PFSK-1 (cell line): ENCODE results near the gene STIM2.

Source experiments
- FOXP2 ChIP-seq: optimal IDR thresholded peaks from 2 replicates; pipeline ENCODE3; 2011; ENCODE audit warnings: borderline replicate concordance, control low read depth, inconsistent platforms; ENCODE audit not compliant: insufficient read depth; ENCODE audit errors: extremely low read length, extremely low read depth
- POLR2AphosphoS5 ChIP-seq: IDR thresholded peaks from 2 replicates; pipeline ENCODE4 v1.6.1; 2012; ENCODE audit warnings: low read depth, mild to moderate bottlenecking, control low read depth, low read length, moderate library complexity
- SIN3A ChIP-seq: IDR thresholded peaks from 2 replicates; pipeline ENCODE4 v1.6.1; 2012; ENCODE audit warnings: mild to moderate bottlenecking, low read length, moderate library complexity, borderline replicate concordance; ENCODE audit not compliant: insufficient read depth
- TAF1 ChIP-seq: IDR thresholded peaks from 2 replicates; pipeline ENCODE4 v1.6.1; 2012; ENCODE audit warnings: low read length, control low read depth, borderline replicate concordance; ENCODE audit not compliant: insufficient read depth
- TF ChIP-seq, protein P1 (sequence below), 2 experiments: IDR thresholded peaks; 2 replicates each; pipeline versions ENCODE4 v1.6.1 to v1.8.0; 2011 to 2012; ENCODE audit warnings: low read depth in 2 of 2, low read length in 2 of 2, control low read depth in 1 of 2, inconsistent platforms in 1 of 2, mild to moderate bottlenecking in 1 of 2, moderate library complexity in 1 of 2; ENCODE audit not compliant: insufficient read depth in 1 of 2

STIM2 gene

GRCh38 chr4:27057662-27058061, 197.0 kb downstream of the STIM2 start:
- TF ChIP-seq SIN3A (no peak), TAF1 (no peak), FOXP2 (no peak), POLR2AphosphoS5 (no peak)
- TF ChIP-seq, protein P1, sequence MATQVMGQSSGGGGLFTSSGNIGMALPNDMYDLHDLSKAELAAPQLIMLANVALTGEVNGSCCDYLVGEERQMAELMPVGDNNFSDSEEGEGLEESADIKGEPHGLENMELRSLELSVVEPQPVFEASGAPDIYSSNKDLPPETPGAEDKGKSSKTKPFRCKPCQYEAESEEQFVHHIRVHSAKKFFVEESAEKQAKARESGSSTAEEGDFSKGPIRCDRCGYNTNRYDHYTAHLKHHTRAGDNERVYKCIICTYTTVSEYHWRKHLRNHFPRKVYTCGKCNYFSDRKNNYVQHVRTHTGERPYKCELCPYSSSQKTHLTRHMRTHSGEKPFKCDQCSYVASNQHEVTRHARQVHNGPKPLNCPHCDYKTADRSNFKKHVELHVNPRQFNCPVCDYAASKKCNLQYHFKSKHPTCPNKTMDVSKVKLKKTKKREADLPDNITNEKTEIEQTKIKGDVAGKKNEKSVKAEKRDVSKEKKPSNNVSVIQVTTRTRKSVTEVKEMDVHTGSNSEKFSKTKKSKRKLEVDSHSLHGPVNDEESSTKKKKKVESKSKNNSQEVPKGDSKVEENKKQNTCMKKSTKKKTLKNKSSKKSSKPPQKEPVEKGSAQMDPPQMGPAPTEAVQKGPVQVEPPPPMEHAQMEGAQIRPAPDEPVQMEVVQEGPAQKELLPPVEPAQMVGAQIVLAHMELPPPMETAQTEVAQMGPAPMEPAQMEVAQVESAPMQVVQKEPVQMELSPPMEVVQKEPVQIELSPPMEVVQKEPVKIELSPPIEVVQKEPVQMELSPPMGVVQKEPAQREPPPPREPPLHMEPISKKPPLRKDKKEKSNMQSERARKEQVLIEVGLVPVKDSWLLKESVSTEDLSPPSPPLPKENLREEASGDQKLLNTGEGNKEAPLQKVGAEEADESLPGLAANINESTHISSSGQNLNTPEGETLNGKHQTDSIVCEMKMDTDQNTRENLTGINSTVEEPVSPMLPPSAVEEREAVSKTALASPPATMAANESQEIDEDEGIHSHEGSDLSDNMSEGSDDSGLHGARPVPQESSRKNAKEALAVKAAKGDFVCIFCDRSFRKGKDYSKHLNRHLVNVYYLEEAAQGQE (IDR thresholded peaks at IDR 0.05; ENCODE audit: insufficient read depth in 1 of 2, low read depth in 2 of 2, low read length in 2 of 2): no peak

GRCh38 chr4:27058819-27059406, 198.3 kb downstream of the STIM2 start:
- TF ChIP-seq SIN3A (no peak), TAF1 (no peak), POLR2AphosphoS5 (no peak), FOXP2 (no peak)
- TF ChIP-seq, protein P1 (IDR thresholded peaks at IDR 0.05; ENCODE audit: insufficient read depth in 1 of 2, low read depth in 2 of 2, low read length in 2 of 2): no peak

GRCh38 chr4:27059446-27059845, 198.8 kb downstream of the STIM2 start:
- TF ChIP-seq SIN3A: no peak
- TF ChIP-seq POLR2AphosphoS5: no peak
- TF ChIP-seq FOXP2: no peak
- TF ChIP-seq, protein P1 (IDR thresholded peaks at IDR 0.05; ENCODE audit: insufficient read depth in 1 of 2, low read depth in 2 of 2, low read length in 2 of 2): no peak
- TF ChIP-seq TAF1: no peak

- TF ChIP-seq TAF1 (no peak), FOXP2 (no peak), POLR2AphosphoS5 (no peak), SIN3A (no peak)
- TF ChIP-seq, protein P1 (IDR thresholded peaks at IDR 0.05; ENCODE audit: insufficient read depth in 1 of 2, low read depth in 2 of 2, low read length in 2 of 2): no peak
Observed at GRCh38 chr4:27062256-27062655, 201.6 kb downstream of the STIM2 start.

DNA sequence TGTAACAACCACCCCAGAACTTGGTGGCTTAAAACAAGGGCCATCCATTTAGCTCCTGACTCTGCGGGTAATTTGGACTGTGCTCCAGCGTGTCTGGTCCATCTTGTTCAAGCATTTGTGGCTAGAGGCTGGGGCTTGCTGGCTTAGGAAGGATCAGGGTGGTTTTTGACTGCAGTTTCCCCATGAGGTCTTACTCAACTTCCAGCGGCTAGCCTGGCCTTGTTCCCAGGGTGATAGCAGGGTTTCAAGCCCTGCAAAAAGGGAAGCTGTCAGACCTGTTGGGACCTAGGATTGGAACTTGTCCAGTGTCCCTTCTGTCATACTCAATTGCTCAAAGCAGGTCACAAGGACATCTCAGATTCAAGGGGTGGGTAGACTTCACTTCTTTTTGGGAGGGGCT, 205.9 kb downstream of the STIM2 start:
- no peak for TF ChIP-seq FOXP2
